ENCODE results near the gene LRMDA.

Gene LRMDA

DNA sequence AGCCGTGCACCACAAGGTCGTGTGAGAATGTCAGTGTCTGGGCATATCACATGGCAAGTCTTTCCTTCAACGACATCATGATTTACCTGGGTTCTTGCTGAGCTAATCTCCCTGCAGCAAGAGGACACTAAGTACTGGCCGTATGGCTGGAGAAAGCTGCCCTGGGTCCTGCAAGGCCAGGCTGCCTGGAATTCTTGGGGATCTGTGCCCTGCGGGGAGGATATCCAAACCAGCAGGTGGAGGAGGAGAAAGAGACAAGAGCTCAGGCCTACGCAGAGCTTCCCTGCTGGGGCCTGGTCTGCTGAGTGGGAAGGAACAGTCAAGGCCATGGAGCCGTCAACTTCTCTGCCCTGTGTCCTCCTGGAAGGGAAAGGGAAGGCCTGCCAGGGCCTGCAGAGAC, 552.6 kb downstream of the LRMDA start:
- DNase-seq (ENCODE audit: low read depth in 3 of 3): no peak

GRCh38 chr10:75987616-75988015, 556.2 kb downstream of the LRMDA start:
- no peak for DNase-seq (ENCODE audit: low read depth in 3 of 3)

DNA sequence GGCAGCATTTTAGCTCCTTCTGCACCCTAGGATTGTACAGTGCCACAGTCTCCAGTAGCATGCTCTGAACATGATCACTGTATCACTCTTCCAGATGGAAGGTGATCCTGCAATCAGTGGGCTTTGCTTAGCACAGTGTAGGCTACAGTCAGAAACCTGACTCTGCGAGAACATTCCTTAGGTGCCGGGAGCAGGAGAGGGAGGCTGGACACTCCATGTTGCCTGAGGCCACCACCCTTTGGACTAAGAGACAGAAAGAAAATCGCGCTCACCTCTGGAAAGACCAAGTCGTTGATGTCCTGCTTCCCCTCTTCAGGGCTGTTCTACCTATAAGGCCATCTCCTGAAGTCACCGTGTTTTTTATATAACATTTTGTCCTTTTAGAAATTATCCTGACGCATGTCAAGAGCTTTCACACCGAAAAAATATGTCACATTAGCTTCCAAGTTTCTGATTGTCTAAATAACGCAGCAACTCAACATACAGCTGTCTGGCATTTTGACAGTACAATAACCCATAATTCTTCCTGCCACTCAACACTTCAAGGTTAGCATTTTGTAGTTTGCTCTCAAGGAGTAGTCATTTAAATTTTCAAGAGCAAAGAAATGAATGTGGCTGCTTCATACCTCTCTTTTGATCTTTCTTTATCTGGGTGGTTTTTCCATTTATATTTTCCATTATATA, 563.1 kb downstream of the LRMDA start:
- DNase-seq (ENCODE audit: low read depth in 3 of 3): no peak

DNA sequence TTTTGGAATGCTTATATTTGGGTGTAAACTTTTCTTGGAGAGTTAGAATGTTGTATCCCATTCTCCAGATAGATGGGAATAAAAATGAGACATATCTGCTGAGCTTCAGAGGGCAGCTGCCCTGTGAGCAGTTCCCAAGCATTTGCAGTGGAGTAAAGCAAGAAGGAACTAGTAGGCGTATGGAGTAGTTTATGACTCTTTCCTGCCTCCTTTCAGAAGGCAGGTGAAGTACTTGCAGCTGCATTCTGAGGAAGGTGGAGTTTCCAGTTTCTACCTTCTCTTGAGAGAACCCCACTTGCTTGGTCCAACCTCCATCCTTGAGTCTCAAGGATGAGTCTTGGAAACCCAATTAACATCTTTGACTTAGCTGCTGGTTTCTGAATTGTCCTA, 563.6 kb downstream of the LRMDA start:
- DNase-seq (ENCODE audit: low read depth in 3 of 3): no peak

DNA sequence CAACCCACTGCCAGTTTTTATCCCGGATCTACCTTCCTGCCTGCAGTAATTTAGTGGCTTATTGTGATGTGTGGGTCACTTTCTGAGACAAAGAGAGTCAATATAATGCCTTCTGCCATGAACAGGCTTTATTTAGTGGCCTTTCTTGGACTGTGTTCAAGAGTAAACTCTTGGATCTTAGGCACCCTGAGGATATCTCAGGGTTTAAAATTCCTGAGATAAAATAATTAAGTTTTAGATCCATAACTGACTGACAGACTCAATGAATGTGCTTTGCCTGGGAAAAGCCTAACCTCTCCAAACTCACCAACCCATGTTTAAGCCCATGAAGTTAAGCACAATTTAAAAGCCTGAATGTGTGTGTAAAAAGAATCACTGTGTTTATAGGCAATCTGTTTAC, 564.3 kb downstream of the LRMDA start:
- DNase-seq (ENCODE audit: low read depth in 3 of 3): no peak

DNA sequence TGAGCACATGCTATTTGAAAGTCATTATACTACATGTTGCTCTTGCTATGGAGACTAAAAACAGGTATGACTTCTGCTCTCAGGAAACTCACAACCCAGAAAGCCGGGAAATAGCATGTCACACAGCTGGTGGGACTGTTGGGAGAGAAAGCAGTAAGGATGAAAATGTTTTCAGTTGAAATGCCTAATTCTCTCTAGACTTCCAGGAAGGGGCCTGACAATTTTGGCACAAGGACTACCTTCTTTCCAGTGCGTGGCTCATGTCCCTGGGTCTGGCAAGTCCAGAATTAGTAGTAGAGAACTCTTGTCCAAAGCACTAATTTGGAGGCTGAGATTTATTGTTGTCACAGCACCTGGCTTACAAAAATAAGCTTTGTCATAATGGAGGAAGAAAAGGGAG, 567.6 kb downstream of the LRMDA start:
- DNase-seq (ENCODE audit: low read depth in 3 of 3): no peak

DNA sequence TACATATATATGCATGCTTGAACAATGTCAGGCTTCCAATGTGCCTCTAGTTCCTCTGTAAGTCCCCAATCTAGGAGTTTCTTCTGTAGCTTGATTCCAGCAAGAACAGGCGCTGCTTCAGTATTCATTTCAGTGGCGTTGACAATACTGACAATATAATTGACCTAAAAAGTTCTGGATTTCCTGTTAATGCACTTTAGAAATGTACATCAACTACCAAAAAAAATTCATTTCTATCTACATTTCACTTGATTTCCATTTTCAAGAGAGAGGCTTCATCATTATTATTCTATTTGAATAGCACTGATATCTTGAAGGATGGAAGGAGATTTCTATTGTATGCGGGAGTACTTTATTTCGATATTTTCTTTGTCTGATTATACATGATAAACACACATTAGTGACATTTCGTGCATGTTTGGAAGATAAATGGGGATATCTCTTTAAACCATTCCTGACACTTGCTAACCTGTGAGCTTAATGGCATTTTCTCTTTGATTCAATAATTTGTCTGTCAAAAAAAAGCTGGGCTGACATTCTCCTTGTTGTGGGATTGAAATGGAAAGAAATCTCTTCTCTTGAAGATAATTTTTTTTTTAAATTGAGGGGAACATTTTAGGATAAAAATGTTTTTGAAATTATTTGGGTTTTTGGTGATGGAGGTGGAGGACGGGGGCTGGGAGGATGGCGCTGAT, 568.2 kb downstream of the LRMDA start:
- DNase-seq (ENCODE audit: low read depth in 3 of 3): no peak

GRCh38 chr10:76000550-76000949, 569.1 kb downstream of the LRMDA start:
- DNase-seq (ENCODE audit: low read depth in 3 of 3): no peak

GRCh38 chr10:76001019-76001418, 569.6 kb downstream of the LRMDA start:
- no peak for DNase-seq (ENCODE audit: low read depth in 3 of 3)

GRCh38 chr10:76001461-76001860, 570.0 kb downstream of the LRMDA start:
- DNase-seq (ENCODE audit: low read depth in 3 of 3): no peak

GRCh38 chr10:76002262-76002854, 570.9 kb downstream of the LRMDA start:
- no peak for DNase-seq (ENCODE audit: low read depth in 3 of 3)

GRCh38 chr10:76007667-76008181, 576.3 kb downstream of the LRMDA start:
- DNase-seq (ENCODE audit: low read depth in 3 of 3): no peak

GRCh38 chr10:76009531-76009930, 578.1 kb downstream of the LRMDA start:
- no peak for DNase-seq (ENCODE audit: low read depth in 3 of 3)

DNA sequence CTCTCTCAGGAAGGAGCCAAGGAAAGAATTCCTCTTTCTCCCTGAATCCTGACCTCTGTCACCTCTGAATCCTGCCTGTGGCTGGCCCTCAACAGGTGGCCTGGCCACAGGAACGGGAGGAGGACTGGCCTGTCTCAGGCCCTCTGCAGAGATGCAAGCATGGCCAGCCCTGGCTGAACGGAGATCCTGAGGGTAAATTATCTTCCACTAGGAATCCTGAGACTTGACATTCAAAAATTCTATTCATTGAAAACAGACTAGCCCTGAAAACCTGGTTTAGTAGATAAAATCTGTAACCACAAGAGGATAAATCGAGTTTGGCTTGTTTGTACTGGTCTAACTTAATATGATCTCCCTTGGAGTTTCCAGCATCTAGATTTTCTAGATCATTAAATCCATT, 579.3 kb downstream of the LRMDA start:
- DNase-seq (ENCODE audit: low read depth in 3 of 3): no peak

- no peak for DNase-seq (ENCODE audit: low read depth in 3 of 3)
These were observed 581.4 kb downstream of the LRMDA start for GRCh38 chr10:76012716-76013327.

DNA sequence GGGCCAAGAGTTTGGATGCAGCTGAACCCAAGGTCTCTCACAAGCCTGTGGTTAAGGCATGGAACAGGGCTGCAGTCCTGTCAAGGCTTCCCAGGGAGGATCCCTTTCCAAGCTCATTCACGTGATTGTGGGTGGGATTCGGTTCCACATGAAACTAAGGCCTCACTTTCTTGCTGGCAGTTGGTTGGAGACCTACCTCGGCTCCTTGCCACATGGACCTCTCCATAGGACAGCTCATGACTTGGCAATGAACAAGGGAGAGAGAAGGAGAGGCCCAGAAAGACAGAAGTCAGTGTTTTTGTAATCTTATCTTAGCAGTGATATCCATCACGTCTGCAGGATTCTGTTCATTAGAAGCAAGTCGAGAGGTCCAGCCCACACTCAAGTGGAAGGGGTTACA, 583.8 kb downstream of the LRMDA start:
- DNase-seq (ENCODE audit: low read depth in 3 of 3): no peak

- no peak for DNase-seq (ENCODE audit: low read depth in 3 of 3)
These were observed 585.8 kb downstream of the LRMDA start for GRCh38 chr10:76017026-76017732.

DNA sequence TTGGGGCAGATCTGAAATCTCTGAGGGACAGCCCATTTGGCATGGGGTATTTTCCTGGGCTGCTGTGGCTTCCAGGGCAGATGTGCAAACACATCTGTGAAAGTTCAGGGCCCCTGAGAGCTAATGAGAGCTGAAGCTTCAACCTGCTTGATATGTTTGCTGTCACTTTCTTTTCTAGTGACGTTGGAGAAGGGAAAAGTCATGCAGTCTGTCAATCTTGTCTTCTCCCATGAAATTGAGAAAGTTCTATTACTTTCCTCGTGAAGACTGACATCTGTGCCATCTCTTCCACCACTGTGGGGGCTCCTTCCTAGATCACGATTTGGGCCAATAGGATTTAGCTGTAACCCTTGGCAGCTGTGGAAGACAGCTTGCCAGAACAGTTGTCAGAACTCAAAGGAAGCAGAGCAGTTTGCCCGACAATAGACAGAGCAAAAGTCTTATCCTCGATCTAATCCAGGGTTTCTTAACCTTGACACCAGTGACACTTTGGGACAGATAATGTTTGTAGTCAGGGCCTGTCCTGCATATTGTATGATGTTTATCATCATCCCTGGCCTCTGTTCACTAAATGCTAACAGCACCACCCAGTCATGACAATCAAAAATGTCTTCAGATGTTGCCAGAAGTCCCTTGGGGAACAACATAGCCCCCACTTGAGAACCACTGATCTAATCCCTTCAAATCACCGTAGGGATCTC, 586.5 kb downstream of the LRMDA start:
- DNase-seq (ENCODE audit: low read depth in 3 of 3): no peak

GRCh38 chr10:76020630-76021029, 589.2 kb downstream of the LRMDA start:
- no peak for DNase-seq (ENCODE audit: low read depth in 3 of 3)

GRCh38 chr10:76021398-76021797, 590.0 kb downstream of the LRMDA start:
- no peak for DNase-seq (ENCODE audit: low read depth in 3 of 3)

- no peak for DNase-seq (ENCODE audit: low read depth in 3 of 3)
These were observed 590.9 kb downstream of the LRMDA start for GRCh38 chr10:76022366-76022765.
